Activated T-cell treated with anti-CD3 and anti-CD28 coated beads, Interleukin-2, amount 50 U/mL, for 4 hours (primary cell): ENCODE results near the gene RPS2. TPM values are rescaled to one million over a fixed set of nuclear protein-coding genes. Genes with fewer than 3 reads are reported as not detected.

Experiments used
- total RNA-seq, 3 donors: library from RNA; stranded (reverse); gene quantifications; one replicate each; pipeline ENCODE4 v1.2.1, GENCODE V29; 2021

Gene RPS2
- total RNA-seq, 3 donors from 2014 or later, result 5,588 to 5,699 (median 5,621) TPM

Other genes with a start within 250 kb of the RPS2 start
- 10 to 100 TPM; 37.2 to 37.6 (median 37.4) TPM for gene NME3, start 193.3 kb downstream of the RPS2 start, total RNA-seq
- gene EME2, start 192.0 kb downstream of the RPS2 start, total RNA-seq, result 10 to 100 TPM; 30.4 to 39.1 (median 35.7) TPM
- 100 to 1,000 TPM; 223 to 288 (median 265) TPM for gene MRPS34, start 191.7 kb downstream of the RPS2 start, total RNA-seq
- 10 to 100 TPM; 15.5 to 20.8 (median 16.8) TPM for gene SPSB3, start 182.3 kb downstream of the RPS2 start, total RNA-seq
- 100 to 1,000 TPM in 1 of 3 donors, 10 to 100 TPM in 2; 85.7 to 101 (median 94.7) TPM for gene NUBP2, start 181.9 kb downstream of the RPS2 start, total RNA-seq
- gene IGFALS, start 171.1 kb downstream of the RPS2 start, total RNA-seq, result under 1 TPM in 1 of 3 donors, not detected in 2; 0.18 TPM
- gene HAGH, start 138.0 kb downstream of the RPS2 start, total RNA-seq, result 10 to 100 TPM; 34.4 to 45.9 (median 35.3) TPM
- 10 to 100 TPM; 22.8 to 27.9 (median 24.0) TPM for gene FAHD1, start 137.6 kb downstream of the RPS2 start, total RNA-seq
- under 1 TPM; 0.24 to 0.34 (median 0.28) TPM for gene MEIOB, start 92.7 kb downstream of the RPS2 start, total RNA-seq
- gene HS3ST6, start 46.4 kb downstream of the RPS2 start, total RNA-seq, result not detected
- 10 to 100 TPM; 16.8 to 19.4 (median 17.6) TPM for gene MSRB1, start 21.6 kb downstream of the RPS2 start, total RNA-seq
- gene RPL3L, start 10.1 kb downstream of the RPS2 start, total RNA-seq, result not detected
- gene NDUFB10, start 5.3 kb downstream of the RPS2 start, total RNA-seq, result 100 to 1,000 TPM; 115 to 143 (median 117) TPM
- under 1 TPM in 2 of 3 donors, not detected in 1; 0.40 to 0.42 TPM for gene RNF151, start 2.0 kb upstream of the RPS2 start, total RNA-seq
- 100 to 1,000 TPM; 146 to 159 (median 156) TPM for gene TBL3, start 7.2 kb upstream of the RPS2 start, total RNA-seq
- under 1 TPM in 1 of 3 donors, not detected in 2; 0.35 TPM for gene NOXO1, start 16.6 kb upstream of the RPS2 start, total RNA-seq
- 10 to 100 TPM; 34.9 to 50.0 (median 47.2) TPM for gene GFER, start 19.4 kb upstream of the RPS2 start, total RNA-seq
- gene SYNGR3, start 25.1 kb upstream of the RPS2 start, total RNA-seq, result 1 to 10 TPM; 2.7 to 4.3 (median 3.5) TPM
- gene ZNF598, start 45.0 kb upstream of the RPS2 start, total RNA-seq, result 100 to 1,000 TPM; 118 to 127 (median 126) TPM
- 10 to 100 TPM in 2 of 3 donors, 1 to 10 TPM in 1; 9.2 to 19.0 (median 13.1) TPM for gene NPW, start 55.0 kb upstream of the RPS2 start, total RNA-seq
- 1 to 10 TPM; 2.0 to 4.4 (median 2.0) TPM for gene NHERF2, start 62.1 kb upstream of the RPS2 start, total RNA-seq
- 10 to 100 TPM; 30.5 to 43.5 (median 34.8) TPM for gene NTHL1, start 83.0 kb upstream of the RPS2 start, total RNA-seq
- 10 to 100 TPM; 87.6 to 98.0 (median 94.5) TPM for gene TSC2, start 83.2 kb upstream of the RPS2 start, total RNA-seq
- gene PKD1, start 171.1 kb upstream of the RPS2 start, total RNA-seq, result 100 to 1,000 TPM; 100 to 118 (median 104) TPM
- not detected for gene RAB26, start 183.8 kb upstream of the RPS2 start, total RNA-seq
- 100 to 1,000 TPM in 2 of 3 donors, 10 to 100 TPM in 1; 95.6 to 110 (median 102) TPM for gene TRAF7, start 191.0 kb upstream of the RPS2 start, total RNA-seq
- 1 to 10 TPM in 1 of 3 donors, under 1 TPM in 2; 0.14 to 1.5 (median 0.34) TPM for gene CASKIN1, start 231.8 kb upstream of the RPS2 start, total RNA-seq
- 10 to 100 TPM; 73.6 to 88.0 (median 84.8) TPM for gene MLST8, start 240.6 kb upstream of the RPS2 start, total RNA-seq
- gene BRICD5, start 246.0 kb upstream of the RPS2 start, total RNA-seq, result 1 to 10 TPM; 6.4 to 8.2 (median 6.8) TPM